Glomerular visceral epithelial cell (primary cell): ENCODE results near the gene PRR22.
"Not testable (repeated sequence)": the region's sequence is repeated elsewhere in the genome, so short reads cannot be mapped to it uniquely, and the experiment has no call there.

ENCODE experiments used
- DNase-seq: peaks from one replicate; pipeline ENCODE4 v3.0.0-alpha.2; 2016; ENCODE audit errors: extremely low spot score

PRR22 gene

DNA sequence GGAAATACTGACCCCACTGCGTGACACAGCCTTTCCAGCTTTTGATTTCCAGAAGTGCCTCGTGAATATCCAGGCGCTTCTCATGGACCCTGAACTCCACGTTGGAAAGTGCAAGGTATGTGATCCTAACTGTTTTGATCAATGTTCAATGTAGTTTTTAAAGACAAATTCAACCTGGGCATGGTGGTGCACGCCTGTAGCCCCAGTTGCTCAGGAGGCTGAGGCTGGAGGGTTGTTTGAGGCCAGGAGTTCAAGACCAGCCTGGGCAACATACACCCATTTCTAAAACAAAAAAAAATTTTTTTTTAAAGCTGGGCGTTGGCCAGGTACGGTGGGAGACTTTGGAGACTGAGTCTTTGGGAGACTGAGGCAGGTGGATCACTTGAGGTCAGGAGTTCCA, 32.8 kb downstream of the PRR22 start:
- DNase-seq, result no peak

DNA sequence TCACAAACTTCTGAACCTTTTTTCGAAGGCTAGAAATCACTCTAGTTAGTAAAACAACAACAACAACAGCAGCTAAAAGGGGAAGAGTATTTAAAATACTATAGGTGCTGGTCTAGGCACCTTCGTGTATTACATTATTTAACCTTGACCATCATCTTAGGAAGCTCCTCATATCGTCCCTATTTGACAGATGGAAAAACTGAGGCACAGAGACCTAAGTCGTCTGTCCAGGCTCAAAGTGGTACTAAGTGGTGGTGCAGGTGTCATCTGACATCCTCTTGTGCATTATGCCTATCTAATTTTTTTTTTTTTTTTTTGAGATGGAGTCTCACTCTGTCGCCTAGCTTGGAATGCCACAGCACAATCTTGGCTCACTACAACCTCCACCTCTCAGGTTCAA, 35.0 kb downstream of the PRR22 start:
- no peak for DNase-seq

DNA sequence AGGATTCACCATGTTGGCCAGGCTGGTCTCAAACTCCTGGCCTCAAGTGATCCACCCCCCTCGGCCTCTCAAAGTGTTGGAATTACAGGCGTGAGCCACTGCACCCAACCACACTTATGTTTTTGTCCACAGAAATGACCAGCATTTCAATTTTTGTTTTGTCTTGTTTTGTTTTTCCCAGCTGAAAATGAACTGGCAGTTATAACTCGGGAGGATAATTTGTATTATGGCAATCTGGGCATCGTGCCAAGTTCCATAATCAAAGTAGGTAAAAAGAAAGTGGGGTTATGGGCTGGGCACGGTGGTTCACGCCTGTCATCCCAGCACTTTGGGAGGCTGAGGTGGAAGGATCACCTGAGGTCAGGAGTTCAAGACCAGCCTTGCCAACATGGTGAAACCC, 35.6 kb downstream of the PRR22 start:
- not testable (repeated sequence) for DNase-seq

DNA sequence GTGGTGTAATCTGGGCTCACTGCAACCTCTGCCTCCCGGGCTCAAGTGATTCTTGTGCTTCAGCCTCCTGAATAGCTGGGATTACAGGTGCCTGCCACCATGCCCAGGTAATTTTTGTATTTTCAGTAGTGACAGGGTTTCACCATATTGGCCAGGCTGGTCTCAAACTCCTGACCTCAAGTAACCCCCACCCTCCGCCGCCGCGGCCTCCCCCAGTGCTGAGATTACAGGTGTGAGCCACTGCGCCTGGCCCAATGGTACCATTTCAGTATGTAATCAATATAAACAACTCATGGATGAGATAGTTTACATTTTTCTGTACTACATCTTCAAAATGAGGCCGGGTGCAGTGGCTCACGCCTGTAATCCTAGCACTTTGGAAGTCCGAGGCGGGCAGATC, 39.5 kb downstream of the PRR22 start:
- DNase-seq, result not testable (repeated sequence)

DNA sequence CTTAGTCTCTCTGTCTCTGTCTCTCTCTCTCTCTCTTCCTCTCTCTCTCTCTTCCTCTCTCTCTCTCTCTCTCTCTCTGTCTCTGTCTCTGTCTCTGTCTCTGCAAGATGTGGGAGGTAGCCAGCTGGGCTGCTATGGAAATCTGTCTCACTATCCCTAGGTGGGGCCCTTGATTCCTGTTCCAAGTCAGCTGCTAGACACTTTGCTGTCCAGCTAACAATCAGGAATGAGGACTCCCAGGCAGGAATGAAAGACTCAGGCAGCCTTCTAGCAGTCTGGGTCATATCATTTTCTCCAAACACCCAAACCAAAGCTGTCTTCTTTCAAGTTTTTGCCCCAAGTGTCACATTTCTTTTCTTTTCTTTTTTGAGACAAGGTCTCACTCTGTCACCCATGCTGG, 40.9 kb downstream of the PRR22 start:
- no peak for DNase-seq

DNA sequence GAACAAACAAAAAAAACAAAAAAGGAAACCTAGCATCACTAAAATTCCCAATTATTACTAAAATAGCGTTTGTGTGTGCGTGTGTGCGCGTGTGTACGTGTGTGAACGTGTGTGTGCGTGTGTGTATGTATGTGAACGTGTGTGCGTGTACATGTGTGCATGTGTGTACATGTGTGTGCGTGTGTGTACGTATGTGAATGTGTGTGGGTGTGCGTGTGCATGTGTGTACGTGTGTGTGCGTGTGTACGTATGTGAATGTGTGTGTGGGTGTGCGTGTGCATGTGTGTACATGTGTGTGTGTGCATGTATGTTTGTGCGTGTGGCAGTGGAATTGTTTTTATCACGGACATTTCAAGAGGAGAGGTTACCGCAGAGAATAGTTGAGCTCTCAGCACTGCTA, 42.5 kb downstream of the PRR22 start:
- no peak for DNase-seq

DNA sequence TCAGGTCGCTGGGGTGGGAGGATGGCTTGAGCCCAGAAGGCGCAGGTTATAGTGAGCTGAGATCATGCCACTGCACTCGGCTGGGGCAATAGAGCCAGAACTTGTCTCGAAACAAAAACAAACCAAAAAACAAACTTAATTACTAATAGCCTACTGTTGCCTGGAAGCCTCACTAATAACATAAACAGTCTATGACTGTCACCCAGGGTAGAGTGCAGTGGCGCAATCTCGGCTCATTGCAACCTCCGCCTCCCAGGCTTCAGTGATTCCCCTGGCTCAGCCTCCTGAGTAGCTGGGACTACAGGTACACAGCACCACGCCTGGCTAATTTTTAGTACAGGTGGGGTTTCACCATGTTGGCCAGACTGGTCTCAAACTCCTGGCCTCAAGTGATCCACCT, 46.1 kb downstream of the PRR22 start:
- no peak for DNase-seq

DNA sequence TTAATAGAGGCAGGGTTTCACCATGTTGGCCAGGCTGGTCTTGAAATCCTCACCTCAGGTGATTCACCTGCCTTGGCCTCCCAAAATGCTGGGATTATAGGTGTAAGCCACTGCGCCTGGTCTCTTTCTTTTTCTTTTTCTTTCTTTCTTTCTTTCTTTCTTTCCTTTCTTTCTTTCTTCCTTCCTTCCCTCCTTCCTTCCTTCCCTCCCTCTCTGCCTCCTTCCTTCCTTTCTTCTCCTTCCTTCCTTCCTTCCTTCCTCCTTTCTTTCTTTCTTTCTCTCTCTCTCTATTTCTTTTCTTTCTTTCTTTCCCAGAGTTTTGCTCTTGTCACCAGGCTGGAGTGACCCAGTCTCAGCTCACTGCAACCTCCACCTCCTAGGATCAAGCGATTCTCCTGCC, 51.4 kb downstream of the PRR22 start:
- DNase-seq, result not testable (repeated sequence)
